HCT116 (cell line): Measurements from ENCODE around the gene PRRT1. TPM values are rescaled to one million over a fixed set of nuclear protein-coding genes. Genes with fewer than 3 reads are reported as not detected.

Experiments
- ATAC-seq: fragments of 200-7000 bp; cut with Tn5 transposase; 2 replicates; pipeline ENCODE4 v1.9.1; 2020; ENCODE audit warnings: mild to moderate bottlenecking, moderate library complexity
- BruUV-seq: library from RNA; stranded (reverse); fragments of 400-500 nt; replicated peaks from 2 replicates; lab custom pipeline; 2021; lab: Mats Ljungman, UMichigan
- CTCF ChIA-PET: fragments of 300-600 bp; sonication (Branson Sonifier 250); formaldehyde crosslinking; loops from one replicate; lab custom pipeline; 2021; ENCODE audit warnings: antibody characterized with exemption; lab: Charles Lee
- POLR2A ChIA-PET: fragments of 300-600, 350-600 bp; sonication (Branson Sonifier 250); formaldehyde crosslinking; loops from one replicate; lab custom pipeline; 2021; ENCODE audit warnings: antibody characterized with exemption; lab: Charles Lee
- RAD21 ChIA-PET, 2 experiments: fragments of 300-600 bp; sonication (Branson Sonifier 250); formaldehyde crosslinking; loops; one replicate each; lab custom pipeline; 2023; ENCODE audit warnings: low total read pairs in 2 of 2; ENCODE audit not compliant: uncharacterized antibody in 2 of 2, unreplicated experiment in 2 of 2, low non-redundant PET in 1 of 2; lab: Charles Lee
- DNase-seq: peaks from one replicate; pipeline ENCODE4 v3.0.0-alpha.2; 2010; ENCODE audit warnings: low read depth, low spot score
- H2AFZ ChIP-seq: fragments of 200-600 bp; shearing (Covaris generic), sonication (generic); 2 replicates; pipeline ENCODE4 v1.6.1; 2017; ENCODE audit warnings: low read depth, mixed run types, mixed read lengths, antibody characterized with exemption, low read length; ENCODE audit not compliant: poor library complexity, severe bottlenecking
- H3K27ac ChIP-seq: 2 replicates; pipeline ENCODE4 v1.5.1; 2012; ENCODE audit warnings: low read depth, low read length
- H3K27me3 ChIP-seq: fragments of 200-600 bp; sonication (generic); 2 replicates; pipeline ENCODE4 v1.6.1; 2016; ENCODE audit warnings: mixed run types, low read length, mixed read lengths; ENCODE audit not compliant: insufficient read depth
- H3K36me3 ChIP-seq, 2 experiments: fragments of 200-500 bp in 1 of 2; fragments of 200-600 bp in 1 of 2; sonication (Bioruptor generic) in 1 of 2; sonication (generic) in 1 of 2; 2 replicates each; pipeline versions ENCODE4 v1.5.1 to v1.6.1; 2014 to 2016; ENCODE audit warnings: low read length in 2 of 2, inconsistent platforms in 1 of 2, mixed read lengths in 1 of 2, mixed run types in 1 of 2; ENCODE audit not compliant: insufficient read depth in 2 of 2, control insufficient read depth in 1 of 2
- H3K4me1 ChIP-seq, 2 experiments: fragments of 200-600 bp in 1 of 2; sonication (generic) in 1 of 2; 2 replicates each; pipeline versions ENCODE4 v1.5.1 to v1.6.1; 2012 to 2017; ENCODE audit warnings: low read length in 2 of 2, inconsistent platforms in 1 of 2, mild to moderate bottlenecking in 1 of 2, mixed read lengths in 1 of 2, mixed run types in 1 of 2, moderate library complexity in 1 of 2; ENCODE audit not compliant: insufficient read depth in 2 of 2, control insufficient read depth in 1 of 2
- H3K4me2 ChIP-seq: fragments of 200-600 bp; sonication (generic); 2 replicates; pipeline ENCODE4 v1.6.1; 2017; ENCODE audit warnings: mixed run types, low read length, mixed read lengths
- H3K4me3 ChIP-seq, 2 experiments: fragments of 200-600 bp in 1 of 2; sonication (generic) in 1 of 2; replicated peaks in 1 of 2; 2 replicates each; pipeline ENCODE4 v1.5.1; 2011 to 2016; ENCODE audit warnings: low read length in 2 of 2, control low read depth in 1 of 2, low read depth in 1 of 2, mild to moderate bottlenecking in 1 of 2, mixed read lengths in 1 of 2, mixed run types in 1 of 2
- H3K79me2 ChIP-seq: fragments of 200-600 bp; sonication (generic); 2 replicates; pipeline ENCODE4 v1.6.1; 2017; ENCODE audit warnings: mild to moderate bottlenecking, mixed run types, low read length, moderate library complexity, mixed read lengths; ENCODE audit not compliant: insufficient read depth
- H3K9ac ChIP-seq: fragments of 200-600 bp; sonication (generic); 2 replicates; pipeline ENCODE4 v1.6.1; 2016; ENCODE audit warnings: low read length, mixed read lengths
- H3K9me2 ChIP-seq: fragments of 200-600 bp; sonication (generic), shearing (Covaris generic); 2 replicates; pipeline ENCODE4 v1.6.1; 2017; ENCODE audit warnings: mixed run types, mild to moderate bottlenecking, moderate library complexity; ENCODE audit not compliant: insufficient read depth
- H3K9me3 ChIP-seq, 2 experiments: fragments of 200-500 bp in 1 of 2; fragments of 200-600 bp in 1 of 2; sonication (Bioruptor generic) in 1 of 2; sonication (generic) in 1 of 2; 2 replicates each; pipeline ENCODE4 v1.6.1; 2014 to 2017; ENCODE audit warnings: low read length in 2 of 2, mixed read lengths in 2 of 2, inconsistent platforms in 1 of 2, low read depth in 1 of 2, mild to moderate bottlenecking in 1 of 2, mixed run types in 1 of 2, moderate library complexity in 1 of 2; ENCODE audit not compliant: control insufficient read depth in 1 of 2, insufficient read depth in 1 of 2
- H4K20me1 ChIP-seq: fragments of 200-600 bp; sonication (generic), shearing (Covaris generic); 2 replicates; pipeline ENCODE4 v1.6.1; 2017; ENCODE audit warnings: mixed run types, mild to moderate bottlenecking, moderate library complexity; ENCODE audit not compliant: insufficient read depth
- CBX3 ChIP-seq: IDR thresholded peaks from 2 replicates; pipeline ENCODE4 v1.6.1; 2012; ENCODE audit warnings: low read depth
- CTCF ChIP-seq, 3 experiments: fragments of 200-600 bp in 1 of 3; sonication (generic) in 1 of 3; IDR thresholded peaks in 2 of 3; conservative IDR thresholded peaks in 1 of 3; 2 replicates each; pipeline ENCODE4 v1.5.1; 2012 to 2017; ENCODE audit warnings: low read depth in 2 of 3, low read length in 2 of 3, antibody characterized with exemption in 1 of 3, borderline replicate concordance in 1 of 3, control low read depth in 1 of 3, mild to moderate bottlenecking in 1 of 3, mixed read lengths in 1 of 3, mixed run types in 1 of 3, moderate library complexity in 1 of 3; ENCODE audit not compliant: insufficient read depth in 1 of 3
- EGR1 ChIP-seq: IDR thresholded peaks from 2 replicates; pipeline ENCODE4 v1.6.1; 2012; ENCODE audit warnings: low read depth
- FOSL1 ChIP-seq: IDR thresholded peaks from 2 replicates; pipeline ENCODE4 v1.6.1; 2012; ENCODE audit warnings: low read depth
- JUND ChIP-seq: IDR thresholded peaks from 2 replicates; pipeline ENCODE4 v1.6.1; 2012
- POLR2A ChIP-seq: IDR thresholded peaks from 2 replicates; pipeline ENCODE4 v1.7.0; 2011; ENCODE audit warnings: borderline replicate concordance; ENCODE audit not compliant: insufficient read depth, insufficient read length; ENCODE audit errors: extremely low read depth
- POLR2AphosphoS5 ChIP-seq: IDR thresholded peaks from 2 replicates; pipeline ENCODE4 v1.6.1; 2011; ENCODE audit warnings: mild to moderate bottlenecking, low read depth, low read length, moderate library complexity
- RAD21 ChIP-seq: IDR thresholded peaks from 2 replicates; pipeline ENCODE4 v1.6.1; 2012; ENCODE audit warnings: low read depth, mild to moderate bottlenecking
- REST ChIP-seq: IDR thresholded peaks from 2 replicates; pipeline ENCODE4 v1.6.1; 2012; ENCODE audit warnings: low read depth
- SIN3A ChIP-seq: IDR thresholded peaks from 2 replicates; pipeline ENCODE4 v1.6.1; 2012; ENCODE audit warnings: low read depth
- SP1 ChIP-seq: IDR thresholded peaks from 2 replicates; pipeline ENCODE4 v1.6.1; 2012; ENCODE audit warnings: low read depth
- ZBTB33 ChIP-seq: IDR thresholded peaks from 2 replicates; pipeline ENCODE4 v1.6.1; 2011; ENCODE audit warnings: mild to moderate bottlenecking, low read length, moderate library complexity; ENCODE audit not compliant: insufficient replicate concordance; ENCODE audit errors: extremely low read depth
- ZFX ChIP-seq: fragments of 450-650 bp; IDR thresholded peaks from 2 replicates; pipeline ENCODE4 v1.6.1; 2017
- intact Hi-C: fragments of 100-400 bp; cut with micrococcal nuclease; formaldehyde crosslinking; loops from 2 replicates; pipeline ENCODE4 v1.10.0; 2022
- total RNA-seq: library from RNA; stranded (reverse); gene quantifications from one replicate; pipeline ENCODE4 v1.2.1, GENCODE V29; 2021; ENCODE audit not compliant: unreplicated experiment

PRRT1 gene
- total RNA-seq, 1 experiment from 2014 or later, result 6.1 TPM

GRCh38 chr6:32166411-32167061, 14.8 kb upstream of the PRRT1 start:
- DNase-seq (no peak), ATAC-seq (no peak)
- Histone ChIP-seq H2AFZ (no peak overlapping the region), H3K9ac (no peak overlapping the region), H4K20me1 (no peaks in the 10 kb centered on the region), H3K36me3 (peaks cover 4 to 15% of the 10 kb centered on the region in 2 experiments; a peak in 3 of 4 replicates), H3K27ac (no peak overlapping the region), H3K4me2 (no peak overlapping the region), H3K4me1 (no peaks in the 10 kb centered on the region), H3K79me2 (no peaks in the 10 kb centered on the region), H3K27me3 (no peaks in the 10 kb centered on the region), H3K9me2 (no peaks in the 10 kb centered on the region), H3K4me3 (no peak overlapping the region), H3K9me3 (no peaks in the 10 kb centered on the region)
- intact Hi-C loops, result no loop called here
- TF ChIP-seq JUND (no peak), RAD21 (peak; percentile 26; the same call in 1 of the 2 replicates), CTCF (IDR thresholded peaks at IDR 0.05 in 2 of 3, conservative IDR thresholded peaks at IDR 0.05 in 1 of 3; ENCODE audit: borderline replicate concordance in 1 of 3, insufficient read depth in 1 of 3, low read depth in 2 of 3, low read length in 2 of 3) (0 out of 6 replicates have a peak, but pooled peaks of 1 of the 3 experiments have one; percentile 17)
- RAD21 ChIA-PET, result no interaction called here
- no TSS peak for BruUV-seq
- CTCF ChIA-PET, result no interaction called here
- POLR2A ChIA-PET, result no interaction called here

DNA sequence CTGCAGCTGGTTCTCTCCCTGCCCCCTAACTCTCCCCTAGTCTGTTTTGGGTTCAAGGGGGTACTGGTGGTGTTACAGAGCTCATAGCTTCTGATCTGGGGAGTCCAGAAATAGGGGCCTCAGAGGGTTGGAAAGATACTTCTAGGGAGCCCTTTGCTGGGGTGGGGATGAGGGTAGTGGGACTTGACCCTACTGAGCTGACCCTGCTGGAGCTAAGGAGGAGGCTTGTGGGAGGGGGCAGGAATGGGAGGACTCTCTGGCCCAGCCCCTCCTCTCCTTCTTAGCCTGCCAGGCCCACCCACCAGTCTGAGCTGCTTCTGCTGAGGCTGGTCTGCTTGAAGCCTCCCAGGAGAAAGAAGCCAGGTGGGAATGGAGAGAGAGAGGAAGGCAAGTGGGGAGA, 12.6 kb upstream of the PRRT1 start, which contains the start of gene EGFL8:
TSS of gene EGFL8 (plus strand) at position 301 of the 400 bp plus-strand sequence. CDS start 1,571 bp downstream, outside the sequence.
- RAD21 ChIA-PET, result no interaction called here
- H3K79me2 ChIP-seq, result no peaks in the 10 kb centered on the region
- CTCF ChIA-PET, result no interaction called here
- peaks cover 4 to 6% of the 10 kb centered on the region in 2 experiments; a peak in 3 of 4 replicates for H3K36me3 ChIP-seq
- ATAC-seq (no peak), DNase-seq (no peak)
- POLR2A ChIA-PET, result interaction anchor here (1.6 kb wide), 1 partner anchor 13 kb away, joined by 6 read pairs; no protein-coding TSS in a partner anchor
- H4K20me1 ChIP-seq, result no peaks in the 10 kb centered on the region
- H3K4me1 ChIP-seq, result no peaks in the 10 kb centered on the region
- H2AFZ ChIP-seq, result no peak within 1 kb of the TSS
- no peaks in the 10 kb centered on the region for H3K9me2 ChIP-seq
- no peaks in the 10 kb centered on the region for H3K27me3 ChIP-seq
- H3K9ac ChIP-seq, result no peak within 1 kb of the TSS
- no TSS peak for BruUV-seq
- no peaks in the 10 kb centered on the region for H3K9me3 ChIP-seq
- H3K4me3 ChIP-seq, result no peak within 1 kb of the TSS
- H3K27ac ChIP-seq, result no peak within 1 kb of the TSS
- intact Hi-C loops, result no loop called here
- no peak within 1 kb of the TSS for H3K4me2 ChIP-seq
- TF ChIP-seq FOSL1 (no peak), REST (no peak), SIN3A (no peak), ZFX (no peak), EGR1 (no peak), POLR2A (no peak), POLR2AphosphoS5 (no peak), SP1 (no peak), RAD21 (no peak), CBX3 (no peak), ZBTB33 (no peak)
